Heart right ventricle (tissue), 16 donors: ENCODE results near the gene TRPC3. TPM values are rescaled to one million over a fixed set of nuclear protein-coding genes. Genes with fewer than 3 reads are reported as not detected.

Source experiments
- ATAC-seq, 8 donors: fragments of 200-7000 bp; cut with Tn5 transposase; one replicate each; pipeline ENCODE4 v1.9.1; 2020; ENCODE audit warnings: mild to moderate bottlenecking in 8 of 8, moderate library complexity in 8 of 8, moderate number of reproducible peaks in 1 of 8
- DNase-seq, 2 donors: peaks; one replicate each; pipeline ENCODE4 v3.0.0-alpha.2; 2020
- H3K27ac ChIP-seq, 10 donors: fragments of 200-600 bp; sonication (generic) in 2 of 10; one replicate each; pipeline versions ENCODE4 v1.5.0 to v1.8.0; 2020 to 2022; ENCODE audit warnings: mild to moderate bottlenecking in 3 of 10
- H3K27me3 ChIP-seq, 7 donors: fragments of 200-600 bp; one replicate each; pipeline ENCODE4 v1.8.0; 2021 to 2022; ENCODE audit warnings: mild to moderate bottlenecking in 2 of 7
- H3K36me3 ChIP-seq, 9 donors: fragments of 200-600 bp; sonication (generic) in 1 of 9; one replicate each; pipeline versions ENCODE4 v1.5.0 to v1.8.0; 2020 to 2022; ENCODE audit warnings: mild to moderate bottlenecking in 2 of 9
- H3K4me1 ChIP-seq, 9 donors: fragments of 200-600 bp; sonication (generic) in 1 of 9; one replicate each; pipeline versions ENCODE4 v1.5.0 to v1.8.0; 2020 to 2022; ENCODE audit warnings: mild to moderate bottlenecking in 4 of 9
- H3K4me3 ChIP-seq, 10 donors: fragments of 200-600 bp; sonication (generic) in 2 of 10; one replicate each; pipeline versions ENCODE4 v1.5.0 to v1.8.0; 2020 to 2022; ENCODE audit warnings: mild to moderate bottlenecking in 7 of 10, moderate library complexity in 2 of 10
- H3K9me3 ChIP-seq, 11 donors: fragments of 200-600 bp in 10 of 11; sonication (generic) in 2 of 11; one replicate each; pipeline versions ENCODE4 v1.5.0 to v1.8.0; 2013 to 2022; ENCODE audit warnings: mild to moderate bottlenecking in 2 of 11, control low read depth in 1 of 11, moderate library complexity in 1 of 11
- WGBS, 2 donors: extraction: QIAGEN DNeasy Blood & Tissue Kit; methylation state at CpG; one replicate each; pipeline ENCODE4 v1.1.7; 2013; ENCODE audit warnings: inconsistent platforms in 1 of 2; 5-methylcytosine and 5-hydroxymethylcytosine counted together
- intact Hi-C, 10 donors: fragments of 100-400 bp; cut with DNase I; formaldehyde crosslinking; loops; one replicate each; pipeline versions ENCODE4 v1.11.1 to v1.14.2; 2022
- polyA plus RNA-seq, 2 donors: library from polyadenylated mRNA; stranded (reverse); fragments of 200-250 nt; gene quantifications; one replicate each; pipeline ENCODE4 v1.2.3, GENCODE V29; 2013
- total RNA-seq, 10 donors: library from RNA; stranded (reverse); fragmentation: NEBNext Ultra II Directional in 3 of 10; extraction: Animal tissue kit (Norgen Biotek cat#: 25700) in 3 of 10; gene quantifications; one replicate each; pipeline versions ENCODE4 v1.2.1 to v1.2.4, GENCODE V29; 2021 to 2023
- TF ChIP-seq, protein P1 (sequence below), 9 donors: fragments of 200-600 bp; sonication (generic) in 2 of 9; IDR thresholded peaks; one replicate each; pipeline versions ENCODE4 v1.5.0 to v1.8.0; 2021 to 2022; ENCODE audit warnings: antibody characterized with exemption in 9 of 9, mild to moderate bottlenecking in 5 of 9, moderate library complexity in 1 of 9
- donor health status: Arrhythmogenic right ventricular cardiomyopathy.
- donor health status: ischemic (EF 13 %, LVEDD 7.1; RV severe dilation, severe dysfunction).
- donor health status: healthy with polysubstance abuse.
- donor health status: DM: no; HTN: yes; CAD: no.
- donor health status: DM: no; HTN: no; CAD: no.
- donor health status: ischemic (EF 25% LVEDD 6.9; RV normal size, moderate dysfunction).
- donor health status: ischemic (EF 25% LVEDD 5.7; RV mildly dilated, moderate dysfunction).
- donor health status: healthy.
- donor health status: DM: yes; HTN: yes; CAD: no.
- donor health status: Ischemic cardiomyopathy.
- donor health status: ischemic (EF 35%, LVEDD 5.7; RV mildly dilated, moderate dysfunction).
- donor health status: nonischemic (EF 11% LVEDD 7.7; RV severe dilation, severe dysfunction).
- donor health status: DM: yes; HTN: yes; CAD: no.
- donor health status: PGD.
- donor health status: ischemic (EF 29% LVEDD 5.4; RV normal size, mild dysfunction).
- donor health status: nonischemic (EF 23%, LVEDD 6.1; RV moderate dilation, normal function).

TRPC3 gene
- total and polyA plus RNA-seq, 12 donors = 0.13 to 0.28 (median 0.17) TPM; not detected in 5

DNA sequence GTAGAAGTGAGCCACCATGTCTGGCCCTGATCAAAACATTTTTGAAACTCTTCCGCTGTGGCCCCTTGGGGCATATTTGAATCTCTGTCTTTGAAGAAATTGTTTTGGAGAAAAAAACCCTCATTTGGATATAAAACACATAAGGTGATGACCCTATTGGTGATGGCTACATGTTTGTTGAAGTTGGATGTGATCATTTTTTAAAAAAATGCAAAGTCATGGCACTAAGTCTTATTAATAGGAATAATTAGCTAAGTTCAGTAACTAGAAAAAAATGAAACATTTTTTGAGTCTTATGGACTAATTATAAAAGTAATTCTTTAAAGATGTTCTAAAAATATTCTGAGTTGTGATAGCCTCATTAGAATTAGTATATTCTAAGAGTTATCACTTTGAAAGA is 63.7 kb downstream of the TRPC3 start:
- no peak overlapping the region for H3K27ac ChIP-seq
- ATAC-seq (no peak), DNase-seq (no peak)
- no peaks in the 10 kb centered on the region for H3K4me1 ChIP-seq
- H3K4me3 ChIP-seq = no peak overlapping the region
- TF ChIP-seq, protein P1, sequence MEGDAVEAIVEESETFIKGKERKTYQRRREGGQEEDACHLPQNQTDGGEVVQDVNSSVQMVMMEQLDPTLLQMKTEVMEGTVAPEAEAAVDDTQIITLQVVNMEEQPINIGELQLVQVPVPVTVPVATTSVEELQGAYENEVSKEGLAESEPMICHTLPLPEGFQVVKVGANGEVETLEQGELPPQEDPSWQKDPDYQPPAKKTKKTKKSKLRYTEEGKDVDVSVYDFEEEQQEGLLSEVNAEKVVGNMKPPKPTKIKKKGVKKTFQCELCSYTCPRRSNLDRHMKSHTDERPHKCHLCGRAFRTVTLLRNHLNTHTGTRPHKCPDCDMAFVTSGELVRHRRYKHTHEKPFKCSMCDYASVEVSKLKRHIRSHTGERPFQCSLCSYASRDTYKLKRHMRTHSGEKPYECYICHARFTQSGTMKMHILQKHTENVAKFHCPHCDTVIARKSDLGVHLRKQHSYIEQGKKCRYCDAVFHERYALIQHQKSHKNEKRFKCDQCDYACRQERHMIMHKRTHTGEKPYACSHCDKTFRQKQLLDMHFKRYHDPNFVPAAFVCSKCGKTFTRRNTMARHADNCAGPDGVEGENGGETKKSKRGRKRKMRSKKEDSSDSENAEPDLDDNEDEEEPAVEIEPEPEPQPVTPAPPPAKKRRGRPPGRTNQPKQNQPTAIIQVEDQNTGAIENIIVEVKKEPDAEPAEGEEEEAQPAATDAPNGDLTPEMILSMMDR (IDR thresholded peaks at IDR 0.05) = no peak
- intact Hi-C loops = no loop called here
- 92 to 94% methylated on average over 1 of the region's 1 CpG for WGBS, 2 donors
- peaks cover 0 to 4% (median 0%) of the 10 kb centered on the region in 7 donors for H3K27me3 ChIP-seq
- no peaks in the 10 kb centered on the region for H3K9me3 ChIP-seq
- no peaks in the 10 kb centered on the region for H3K36me3 ChIP-seq

DNA sequence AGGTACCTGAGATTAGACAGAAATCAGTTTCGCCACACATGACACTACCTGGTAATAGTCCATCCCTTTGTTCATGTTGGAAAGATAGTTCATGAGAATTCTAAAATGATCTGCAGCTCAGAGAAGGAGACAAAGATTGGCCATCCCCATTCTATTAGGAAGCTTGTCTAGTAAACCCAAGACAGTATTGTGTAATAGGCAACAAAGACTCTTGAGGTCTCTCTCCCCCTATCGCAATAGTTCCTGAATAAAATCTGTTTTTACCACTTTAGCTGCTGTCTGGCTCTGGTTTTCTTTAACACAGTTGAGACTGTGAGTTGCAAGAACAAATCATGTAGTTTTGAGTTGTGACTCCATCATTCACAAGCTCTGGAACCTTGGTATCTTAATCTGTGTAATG is 66.7 kb downstream of the TRPC3 start:
- ATAC-seq (no peak), DNase-seq (no peak)
- Histone ChIP-seq H3K9me3 (no peaks in the 10 kb centered on the region), H3K27ac (no peak overlapping the region), H3K27me3 (peaks cover 0 to 4% (median 0%) of the 10 kb centered on the region in 7 donors), H3K36me3 (no peaks in the 10 kb centered on the region), H3K4me3 (no peak overlapping the region), H3K4me1 (no peaks in the 10 kb centered on the region)
- TF ChIP-seq, protein P1 (IDR thresholded peaks at IDR 0.05) = no peak
- 91 to 96% methylated on average over 2 of the region's 2 CpGs for WGBS, 2 donors
- intact Hi-C loops = no loop called here

GRCh38 chr4:121881158-121881557 is 70.7 kb downstream of the TRPC3 start:
- ATAC-seq (no peak), DNase-seq (no peak)
- Histone ChIP-seq H3K9me3 (no peaks in the 10 kb centered on the region), H3K27me3 (peaks cover 0 to 17% (median 12%) of the 10 kb centered on the region in 7 donors), H3K4me3 (no peak overlapping the region), H3K4me1 (no peaks in the 10 kb centered on the region), H3K36me3 (no peaks in the 10 kb centered on the region), H3K27ac (no peak overlapping the region)
- intact Hi-C loops = no loop called here
- WGBS, 2 donors = 73 to 78% methylated on average over 3 of the region's 3 CpGs
- TF ChIP-seq, protein P1 (IDR thresholded peaks at IDR 0.05) = no peak

DNA sequence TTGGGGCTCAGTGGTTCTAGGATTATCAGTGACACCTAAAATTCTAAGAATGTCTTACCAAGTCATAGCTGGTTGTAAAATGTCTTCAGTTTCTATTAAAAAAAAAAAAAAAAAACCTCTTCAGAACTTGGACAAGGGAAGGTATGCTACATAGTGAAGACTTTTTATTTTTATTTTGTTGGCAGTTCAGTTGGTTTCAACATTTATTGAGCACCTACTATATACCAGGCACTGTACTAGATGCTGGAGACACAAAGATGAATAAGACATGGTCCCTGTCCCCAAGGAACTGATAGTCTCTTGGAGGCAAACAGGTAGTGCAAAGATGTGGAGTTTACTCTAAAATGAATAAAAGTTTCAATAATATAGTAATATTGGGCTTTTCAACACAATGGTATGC is 72.7 kb downstream of the TRPC3 start:
- intact Hi-C loops = no loop called here
- no peaks in the 10 kb centered on the region for H3K36me3 ChIP-seq
- peaks cover 0 to 23% (median 13%) of the 10 kb centered on the region in 7 donors for H3K27me3 ChIP-seq
- no peaks in the 10 kb centered on the region for H3K9me3 ChIP-seq
- ATAC-seq (no peak), DNase-seq (no peak)
- no peak overlapping the region for H3K4me3 ChIP-seq
- no peak overlapping the region for H3K27ac ChIP-seq
- TF ChIP-seq, protein P1 (IDR thresholded peaks at IDR 0.05) = no peak
- H3K4me1 ChIP-seq = no peaks in the 10 kb centered on the region
